Measurements from ENCODE around the gene OBI1.

The OBI1 gene

DNA sequence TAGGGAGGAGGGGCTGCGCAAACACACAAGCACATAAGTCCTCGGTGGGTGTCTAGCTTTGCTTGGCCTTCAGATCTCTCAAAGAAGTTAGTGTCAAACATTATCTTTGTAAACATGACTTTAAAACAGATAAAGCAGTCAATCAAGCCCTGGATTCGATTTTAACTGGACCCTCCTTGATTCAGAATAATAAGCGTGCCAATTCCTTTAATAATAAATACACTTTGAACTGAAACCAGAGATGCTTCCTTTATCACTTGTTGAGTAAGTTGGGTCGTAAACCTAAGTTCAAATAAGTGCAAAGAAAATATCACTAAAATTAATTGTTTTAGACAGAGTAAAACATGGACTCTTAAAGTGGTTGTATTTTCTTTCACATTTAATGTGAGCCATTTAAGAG lies 86.5 kb downstream of the OBI1 start:
- DNase-seq, result no peak

DNA sequence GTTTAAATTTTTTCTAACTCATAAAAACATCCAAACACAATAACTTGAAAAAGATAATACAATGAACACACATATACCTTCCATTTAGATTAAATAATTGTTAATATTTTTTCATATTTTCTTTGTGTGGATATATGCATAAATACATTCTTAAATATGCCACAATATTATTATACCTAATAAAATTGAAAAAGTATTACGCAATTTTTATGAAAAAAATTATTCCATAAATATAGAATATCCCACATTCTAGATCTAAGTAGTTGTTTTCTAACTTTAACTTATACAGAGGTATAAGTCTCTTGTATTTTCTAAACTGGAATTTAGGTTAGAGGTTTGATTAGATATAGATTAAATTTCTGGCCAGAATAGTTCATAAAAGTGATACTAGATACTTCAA lies 89.9 kb downstream of the OBI1 start:
- no peak for DNase-seq

DNA sequence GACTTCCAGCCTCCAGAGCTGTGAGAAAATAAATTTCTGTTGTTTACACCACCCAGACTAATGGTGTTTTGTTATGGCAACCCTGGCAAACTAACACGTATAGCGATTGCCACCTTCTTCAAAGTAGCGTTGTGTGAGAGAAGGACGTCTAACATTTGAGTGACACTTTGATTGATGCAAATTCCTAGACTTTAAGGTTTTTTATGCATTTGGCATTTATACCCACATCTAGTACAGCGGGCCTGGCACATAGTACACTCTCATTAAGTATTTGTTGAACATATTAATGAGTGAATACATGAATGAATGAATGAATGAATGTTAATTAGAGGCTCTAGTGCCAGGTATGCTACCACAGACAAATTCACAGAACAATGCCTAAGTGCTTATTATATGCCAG lies 92.3 kb downstream of the OBI1 start:
- DNase-seq, result no peak

All from NCI-H2171 treated with DMSO at 0.1 percent for 48 hours (cell line).